SK-N-SH (cell line): ENCODE data around the gene RORB. TPM values are rescaled to one million over a fixed set of nuclear protein-coding genes. Genes with fewer than 3 reads are reported as not detected.

ENCODE experiments used
- CTCF ChIA-PET: fragments of 300-600, 350-600 bp; formaldehyde crosslinking; extraction: SDS; loops from one replicate; lab custom pipeline; 2021; lab: Yijun Ruan, JAX
- POLR2A ChIA-PET: fragments of 350-600 bp; sonication (Branson Sonifier 250); formaldehyde crosslinking; extraction: SDS; loops from one replicate; lab custom pipeline; 2020; ENCODE audit warnings: antibody characterized with exemption, inconsistent platforms; lab: Yijun Ruan, JAX
- DNase-seq: peaks from one replicate; pipeline ENCODE4 v3.0.0; 2012
- H2AFZ ChIP-seq: fragments of 200-600 bp; sonication (generic); 2 replicates; pipeline ENCODE4 v1.8.1; 2016; ENCODE audit warnings: antibody characterized with exemption, mild to moderate bottlenecking, low read depth
- H3F3A ChIP-seq: fragments of 200-600 bp; sonication (generic); replicated peaks from 2 replicates; pipeline ENCODE3; 2016; ENCODE audit warnings: antibody characterized with exemption, mild to moderate bottlenecking; ENCODE audit not compliant: insufficient read depth
- H3K27ac ChIP-seq, 2 experiments: fragments of 200-500 bp in 1 of 2; fragments of 200-600 bp in 1 of 2; sonication (Bioruptor generic) in 1 of 2; sonication (generic), shearing (Covaris generic) in 1 of 2; 2 replicates each; pipeline versions ENCODE4 v1.5.1 to v1.6.1; 2014 to 2016; ENCODE audit warnings: low read depth in 2 of 2, inconsistent platforms in 1 of 2, low read length in 1 of 2, mild to moderate bottlenecking in 1 of 2, mixed read lengths in 1 of 2
- H3K27me3 ChIP-seq: fragments of 200-600 bp; sonication (generic), shearing (Covaris generic); 2 replicates; pipeline ENCODE4 v1.6.1; 2016; ENCODE audit warnings: mixed run types; ENCODE audit not compliant: insufficient read depth
- H3K36me3 ChIP-seq, 2 experiments: fragments of 200-500 bp in 1 of 2; fragments of 200-600 bp in 1 of 2; sonication (Bioruptor generic) in 1 of 2; sonication (generic) in 1 of 2; replicated peaks in 1 of 2; 2 replicates each; pipeline versions ENCODE3 to v1.5.1; 2014 to 2016; ENCODE audit warnings: low read length in 1 of 2, mild to moderate bottlenecking in 1 of 2; ENCODE audit not compliant: insufficient read depth in 2 of 2, control insufficient read depth in 1 of 2
- H3K4me1 ChIP-seq, 2 experiments: fragments of 200-500 bp in 1 of 2; fragments of 200-600 bp in 1 of 2; sonication (Bioruptor generic) in 1 of 2; sonication (generic), shearing (Covaris generic) in 1 of 2; 2 replicates each; pipeline versions ENCODE4 v1.5.1 to v1.6.1; 2014 to 2016; ENCODE audit warnings: low read depth in 1 of 2, low read length in 1 of 2, mixed run types in 1 of 2; ENCODE audit not compliant: insufficient read depth in 2 of 2, control insufficient read depth in 1 of 2
- H3K4me2 ChIP-seq: fragments of 200-600 bp; sonication (generic), shearing (Covaris generic); 2 replicates; pipeline ENCODE4 v1.6.1; 2017; ENCODE audit warnings: mixed run types
- H3K4me3 ChIP-seq, 2 experiments: fragments of 200-500 bp in 1 of 2; fragments of 200-600 bp in 1 of 2; sonication (Bioruptor generic) in 1 of 2; sonication (generic), shearing (Covaris generic) in 1 of 2; 2 replicates each; pipeline versions ENCODE4 v1.5.1 to v1.8.1; 2014 to 2016; ENCODE audit warnings: low read depth in 2 of 2, inconsistent platforms in 1 of 2, low read length in 1 of 2, mild to moderate bottlenecking in 1 of 2, mixed read lengths in 1 of 2, moderate library complexity in 1 of 2
- H3K79me2 ChIP-seq: fragments of 200-600 bp; sonication (generic); 2 replicates; pipeline ENCODE4 v1.8.1; 2017; ENCODE audit warnings: mild to moderate bottlenecking; ENCODE audit not compliant: insufficient read depth
- H3K9ac ChIP-seq: fragments of 200-600 bp; sonication (generic); 2 replicates; pipeline ENCODE4 v1.6.1; 2017; ENCODE audit warnings: mixed run types
- H3K9me2 ChIP-seq: fragments of 200-600 bp; sonication (generic); 2 replicates; pipeline ENCODE4 v1.6.1; 2017; ENCODE audit warnings: mixed run types
- H3K9me3 ChIP-seq: fragments of 200-600 bp; sonication (generic); 2 replicates; pipeline ENCODE4 v1.6.1; 2017; ENCODE audit warnings: mixed run types, mild to moderate bottlenecking, moderate library complexity
- H4K20me1 ChIP-seq: fragments of 200-600 bp; sonication (generic); 2 replicates; pipeline ENCODE4 v1.6.1; 2017; ENCODE audit warnings: mild to moderate bottlenecking, mixed run types; ENCODE audit not compliant: insufficient read depth
- CHD2 ChIP-seq: fragments of 150-350 bp; IDR thresholded peaks from 2 replicates; pipeline ENCODE4 v1.6.1; 2018; ENCODE audit warnings: low read length; ENCODE audit not compliant: partially characterized antibody
- FOXM1 ChIP-seq: IDR thresholded peaks from 2 replicates; pipeline ENCODE4 v1.4.0; 2012; ENCODE audit warnings: low read depth, mild to moderate bottlenecking
- GABPA ChIP-seq: IDR thresholded peaks from 2 replicates; pipeline ENCODE4 v1.4.0; 2012; ENCODE audit warnings: low read depth, mild to moderate bottlenecking
- POLR2AphosphoS5 ChIP-seq: IDR thresholded peaks from 2 replicates; pipeline ENCODE4 v1.6.1; 2012; ENCODE audit warnings: low read depth, low read length
- RAD21 ChIP-seq: IDR thresholded peaks from 2 replicates; pipeline ENCODE4 v1.6.1; 2012; ENCODE audit warnings: mild to moderate bottlenecking, low read length
- RFX5 ChIP-seq: IDR thresholded peaks from 2 replicates; pipeline ENCODE4 v1.6.1; 2012; ENCODE audit warnings: mild to moderate bottlenecking, improper control_type of control experiment, low read length
- RXRA ChIP-seq: IDR thresholded peaks from 2 replicates; pipeline ENCODE4 v1.4.0; 2012; ENCODE audit warnings: low read depth, mild to moderate bottlenecking, borderline replicate concordance
- TEAD4 ChIP-seq: IDR thresholded peaks from 2 replicates; pipeline ENCODE4 v1.4.0; 2012; ENCODE audit warnings: mild to moderate bottlenecking, borderline replicate concordance; ENCODE audit not compliant: insufficient read depth
- WGBS: methylation state at CpG from one replicate; pipeline ENCODE4 v1.1.6; 2017; ENCODE audit warnings: low lambda C conversion rate; 5-methylcytosine and 5-hydroxymethylcytosine counted together
- polyA plus RNA-seq, 3 experiments: library from polyadenylated mRNA; depleted of rRNA; stranded (reverse); fragments of >200 nt; gene quantifications; 2 replicates each; pipeline ENCODE4 v1.2.3, GENCODE V29; 2012
- TF ChIP-seq, protein P1 (sequence below): fragments of 200-600 bp; sonication (generic); IDR thresholded peaks from 2 replicates; pipeline ENCODE4 v1.6.1; 2017; ENCODE audit warnings: antibody characterized with exemption, mild to moderate bottlenecking, moderate library complexity
- TF ChIP-seq, protein P2 (sequence below): fragments of 150-350 bp; IDR thresholded peaks from 2 replicates; pipeline ENCODE4 v1.6.1; 2017; ENCODE audit warnings: antibody characterized with exemption, low read length, low read depth, borderline replicate concordance
- TF ChIP-seq, protein P3 (sequence below): IDR thresholded peaks from 2 replicates; pipeline ENCODE4 v1.4.0; 2012; ENCODE audit warnings: low read depth, borderline replicate concordance

RORB gene
- polyA plus RNA-seq, 1 of the 3 experiments (the other 2 are of a cell fraction), result 0.13 TPM

DNA sequence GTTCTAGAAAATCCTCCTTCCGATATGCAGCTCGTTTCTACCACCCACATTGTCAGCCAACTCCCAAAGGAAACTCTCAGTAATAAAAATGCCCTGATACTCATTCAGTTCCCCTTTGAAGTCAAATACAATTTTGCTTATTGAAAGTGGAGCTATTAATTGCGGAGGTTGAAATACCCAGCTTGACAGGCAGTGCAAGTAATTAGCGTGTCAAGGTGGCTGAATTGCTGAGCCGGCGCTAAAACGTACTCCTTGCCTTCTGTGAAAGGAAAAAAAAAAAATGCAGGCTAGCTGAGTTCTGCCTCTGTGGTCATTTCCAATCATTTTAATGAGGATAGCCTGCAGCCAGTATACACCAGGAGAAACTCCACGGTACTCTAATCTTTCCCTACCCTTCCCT, 165.5 kb downstream of the RORB start:
- no peaks in the 10 kb centered on the region for H3K27me3 ChIP-seq
- no peak overlapping the region for H3K27ac ChIP-seq
- H3K4me2 ChIP-seq, result no peak overlapping the region
- H3K9ac ChIP-seq, result no peak overlapping the region
- WGBS, result 57% methylated on average over 8 of the region's 8 CpGs
- no peaks in the 10 kb centered on the region for H3K9me3 ChIP-seq
- no peaks in the 10 kb centered on the region for H3K9me2 ChIP-seq
- no peak overlapping the region for H3K4me3 ChIP-seq
- TF ChIP-seq FOXM1 (no peak), RXRA (no peak), POLR2AphosphoS5 (no peak), RAD21 (no peak), TEAD4 (no peak), RFX5 (no peak), GABPA (no peak), CHD2 (no peak)
- TF ChIP-seq, protein P1, sequence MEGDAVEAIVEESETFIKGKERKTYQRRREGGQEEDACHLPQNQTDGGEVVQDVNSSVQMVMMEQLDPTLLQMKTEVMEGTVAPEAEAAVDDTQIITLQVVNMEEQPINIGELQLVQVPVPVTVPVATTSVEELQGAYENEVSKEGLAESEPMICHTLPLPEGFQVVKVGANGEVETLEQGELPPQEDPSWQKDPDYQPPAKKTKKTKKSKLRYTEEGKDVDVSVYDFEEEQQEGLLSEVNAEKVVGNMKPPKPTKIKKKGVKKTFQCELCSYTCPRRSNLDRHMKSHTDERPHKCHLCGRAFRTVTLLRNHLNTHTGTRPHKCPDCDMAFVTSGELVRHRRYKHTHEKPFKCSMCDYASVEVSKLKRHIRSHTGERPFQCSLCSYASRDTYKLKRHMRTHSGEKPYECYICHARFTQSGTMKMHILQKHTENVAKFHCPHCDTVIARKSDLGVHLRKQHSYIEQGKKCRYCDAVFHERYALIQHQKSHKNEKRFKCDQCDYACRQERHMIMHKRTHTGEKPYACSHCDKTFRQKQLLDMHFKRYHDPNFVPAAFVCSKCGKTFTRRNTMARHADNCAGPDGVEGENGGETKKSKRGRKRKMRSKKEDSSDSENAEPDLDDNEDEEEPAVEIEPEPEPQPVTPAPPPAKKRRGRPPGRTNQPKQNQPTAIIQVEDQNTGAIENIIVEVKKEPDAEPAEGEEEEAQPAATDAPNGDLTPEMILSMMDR, result no peak
- TF ChIP-seq, protein P2, sequence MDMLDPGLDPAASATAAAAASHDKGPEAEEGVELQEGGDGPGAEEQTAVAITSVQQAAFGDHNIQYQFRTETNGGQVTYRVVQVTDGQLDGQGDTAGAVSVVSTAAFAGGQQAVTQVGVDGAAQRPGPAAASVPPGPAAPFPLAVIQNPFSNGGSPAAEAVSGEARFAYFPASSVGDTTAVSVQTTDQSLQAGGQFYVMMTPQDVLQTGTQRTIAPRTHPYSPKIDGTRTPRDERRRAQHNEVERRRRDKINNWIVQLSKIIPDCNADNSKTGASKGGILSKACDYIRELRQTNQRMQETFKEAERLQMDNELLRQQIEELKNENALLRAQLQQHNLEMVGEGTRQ, result no peak
- TF ChIP-seq, protein P3, sequence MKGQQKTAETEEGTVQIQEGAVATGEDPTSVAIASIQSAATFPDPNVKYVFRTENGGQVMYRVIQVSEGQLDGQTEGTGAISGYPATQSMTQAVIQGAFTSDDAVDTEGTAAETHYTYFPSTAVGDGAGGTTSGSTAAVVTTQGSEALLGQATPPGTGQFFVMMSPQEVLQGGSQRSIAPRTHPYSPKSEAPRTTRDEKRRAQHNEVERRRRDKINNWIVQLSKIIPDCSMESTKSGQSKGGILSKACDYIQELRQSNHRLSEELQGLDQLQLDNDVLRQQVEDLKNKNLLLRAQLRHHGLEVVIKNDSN, result no peak
- POLR2A ChIA-PET, result no interaction called here
- H3K36me3 ChIP-seq, result no peaks in the 10 kb centered on the region
- DNase-seq, result no peak
- H3K4me1 ChIP-seq, result no peaks in the 10 kb centered on the region
- CTCF ChIA-PET, result interaction anchor here (0.7 to 1.0 kb wide), 2 partner anchors 17 to 1140 kb away, joined by 3 read pairs; no protein-coding TSS in a partner anchor
- no peaks in the 10 kb centered on the region for H3K79me2 ChIP-seq
- no peaks in the 10 kb centered on the region for H3F3A ChIP-seq
- H2AFZ ChIP-seq, result 0 out of 2 replicates have a peak overlapping the region, but pooled peaks have one; percentile 11
- no peaks in the 10 kb centered on the region for H4K20me1 ChIP-seq

DNA sequence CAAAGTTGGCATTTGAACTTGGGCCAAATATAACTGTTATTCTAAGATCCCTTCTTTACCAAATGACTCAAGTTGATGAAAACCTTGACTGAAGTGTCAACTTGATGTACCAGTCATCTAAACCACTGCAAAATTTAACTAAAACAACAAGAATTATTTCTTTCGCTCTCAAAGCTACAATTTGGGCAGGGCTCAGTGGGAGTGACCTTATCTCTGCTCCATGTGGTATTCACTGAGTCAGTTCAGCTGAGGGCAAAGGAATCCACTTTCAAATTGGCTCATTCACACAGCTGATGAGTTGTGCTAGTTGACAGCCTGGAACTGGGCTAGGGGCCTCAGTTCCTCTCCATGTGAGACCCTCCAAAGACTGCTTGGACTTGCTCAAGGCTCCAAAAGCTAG, 166.3 kb downstream of the RORB start:
- H3K9me3 ChIP-seq, result no peaks in the 10 kb centered on the region
- H3K79me2 ChIP-seq, result no peaks in the 10 kb centered on the region
- no peaks in the 10 kb centered on the region for H3K27me3 ChIP-seq
- no peaks in the 10 kb centered on the region for H3K9me2 ChIP-seq
- no peak overlapping the region for H3K27ac ChIP-seq
- no peak overlapping the region for H3K9ac ChIP-seq
- WGBS, result 43% methylated on average over 1 of the region's 1 CpG
- H2AFZ ChIP-seq, result no peak overlapping the region
- no peak for DNase-seq
- POLR2A ChIA-PET, result no interaction called here
- H3K4me2 ChIP-seq, result no peak overlapping the region
- TF ChIP-seq POLR2AphosphoS5, result no peak
- TF ChIP-seq CHD2, result no peak
- TF ChIP-seq, all 33 proteins: peak for 0
- Histone ChIP-seq H3K36me3 (no peaks in the 10 kb centered on the region), H3F3A (no peaks in the 10 kb centered on the region), H3K4me1 (no peaks in the 10 kb centered on the region), H3K4me3 (no peak overlapping the region), H4K20me1 (no peaks in the 10 kb centered on the region)
- CTCF ChIA-PET, result no interaction called here
